GM12873 (cell line): ENCODE measurements around the gene ST8SIA4.

Experiments used
- CTCF ChIP-seq: IDR thresholded peaks from 2 replicates; pipeline ENCODE4 v1.5.1; 2012; ENCODE audit warnings: low read depth, mild to moderate bottlenecking, moderate library complexity, low read length, control low read depth; ENCODE audit not compliant: insufficient read depth; ENCODE audit errors: missing control alignments

ST8SIA4 gene

GRCh38 chr5:100864931-100865330 lies 38.2 kb downstream of the ST8SIA4 start:
- TF ChIP-seq CTCF = no peak

- no peak for TF ChIP-seq CTCF
Observed at GRCh38 chr5:100863739-100864138, 39.3 kb downstream of the ST8SIA4 start.

- TF ChIP-seq CTCF = no peak
Observed at GRCh38 chr5:100861148-100861547, 41.9 kb downstream of the ST8SIA4 start.

GRCh38 chr5:100860407-100860806 lies 42.7 kb downstream of the ST8SIA4 start:
- TF ChIP-seq CTCF = no peak

GRCh38 chr5:100858987-100859545 lies 44.0 kb downstream of the ST8SIA4 start:
- TF ChIP-seq CTCF = no peak

- TF ChIP-seq CTCF = no peak
Observed at GRCh38 chr5:100856462-100856861, 46.6 kb downstream of the ST8SIA4 start.

GRCh38 chr5:100855937-100856430 lies 47.1 kb downstream of the ST8SIA4 start:
- TF ChIP-seq CTCF = no peak
